VCaP (cell line): Measurements from ENCODE around the gene AUTS2.
A peak's percentile ranks its signal among the peaks of the same experiment; 100 is the strongest.

Experiments
- H3K27ac ChIP-seq: fragments of 450-650 bp; 2 replicates; pipeline ENCODE4 v1.5.1; 2017
- TF ChIP-seq, protein P1 (sequence below): fragments of 450-650 bp; conservative IDR thresholded peaks from 2 replicates; pipeline ENCODE4 v1.5.1; 2017; ENCODE audit warnings: mild to moderate bottlenecking, moderate library complexity

The AUTS2 gene

DNA sequence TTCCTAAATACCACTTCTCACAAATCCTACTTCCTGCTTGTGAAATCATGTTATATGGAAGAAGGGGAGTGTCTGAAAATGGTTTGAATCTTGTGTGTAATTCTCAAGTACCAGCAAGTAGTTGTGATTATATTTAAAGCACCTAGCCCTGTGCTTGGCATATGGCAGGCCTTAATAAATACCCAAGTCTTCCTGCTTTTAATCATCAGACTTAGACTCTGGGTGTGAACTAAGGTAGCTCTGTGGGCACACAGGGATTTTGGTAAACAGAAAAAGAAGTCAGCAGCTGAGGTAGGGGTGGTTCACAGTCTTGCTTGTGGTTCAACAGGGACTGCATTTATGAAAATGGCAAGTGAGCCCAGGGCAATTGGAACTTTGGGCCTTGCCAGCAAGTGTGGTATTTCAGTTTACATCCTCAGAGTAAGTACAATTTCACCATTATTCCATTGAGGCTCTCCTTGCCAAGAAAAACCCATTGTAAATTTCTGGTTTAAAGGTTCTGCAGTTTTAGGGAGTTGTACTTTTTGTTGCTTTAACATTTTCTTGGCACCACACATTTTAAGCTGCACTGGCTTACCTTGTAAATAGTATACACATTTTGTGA, 215.5 kb downstream of the AUTS2 start:
- TF ChIP-seq, protein P1, sequence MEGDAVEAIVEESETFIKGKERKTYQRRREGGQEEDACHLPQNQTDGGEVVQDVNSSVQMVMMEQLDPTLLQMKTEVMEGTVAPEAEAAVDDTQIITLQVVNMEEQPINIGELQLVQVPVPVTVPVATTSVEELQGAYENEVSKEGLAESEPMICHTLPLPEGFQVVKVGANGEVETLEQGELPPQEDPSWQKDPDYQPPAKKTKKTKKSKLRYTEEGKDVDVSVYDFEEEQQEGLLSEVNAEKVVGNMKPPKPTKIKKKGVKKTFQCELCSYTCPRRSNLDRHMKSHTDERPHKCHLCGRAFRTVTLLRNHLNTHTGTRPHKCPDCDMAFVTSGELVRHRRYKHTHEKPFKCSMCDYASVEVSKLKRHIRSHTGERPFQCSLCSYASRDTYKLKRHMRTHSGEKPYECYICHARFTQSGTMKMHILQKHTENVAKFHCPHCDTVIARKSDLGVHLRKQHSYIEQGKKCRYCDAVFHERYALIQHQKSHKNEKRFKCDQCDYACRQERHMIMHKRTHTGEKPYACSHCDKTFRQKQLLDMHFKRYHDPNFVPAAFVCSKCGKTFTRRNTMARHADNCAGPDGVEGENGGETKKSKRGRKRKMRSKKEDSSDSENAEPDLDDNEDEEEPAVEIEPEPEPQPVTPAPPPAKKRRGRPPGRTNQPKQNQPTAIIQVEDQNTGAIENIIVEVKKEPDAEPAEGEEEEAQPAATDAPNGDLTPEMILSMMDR = no peak
- no peak overlapping the region for H3K27ac ChIP-seq

GRCh38 chr7:69814421-69814962, 216.2 kb downstream of the AUTS2 start:
- TF ChIP-seq, protein P1 = no peak
- no peak overlapping the region for H3K27ac ChIP-seq

- TF ChIP-seq, protein P1 = no peak
- H3K27ac ChIP-seq = peak overlapping the region; percentile 40; the same call in 1 of the 2 replicates
Observed at GRCh38 chr7:69816501-69816900, 218.2 kb downstream of the AUTS2 start.

GRCh38 chr7:69817121-69817520, 218.8 kb downstream of the AUTS2 start:
- no peak overlapping the region for H3K27ac ChIP-seq
- TF ChIP-seq, protein P1 = no peak

DNA sequence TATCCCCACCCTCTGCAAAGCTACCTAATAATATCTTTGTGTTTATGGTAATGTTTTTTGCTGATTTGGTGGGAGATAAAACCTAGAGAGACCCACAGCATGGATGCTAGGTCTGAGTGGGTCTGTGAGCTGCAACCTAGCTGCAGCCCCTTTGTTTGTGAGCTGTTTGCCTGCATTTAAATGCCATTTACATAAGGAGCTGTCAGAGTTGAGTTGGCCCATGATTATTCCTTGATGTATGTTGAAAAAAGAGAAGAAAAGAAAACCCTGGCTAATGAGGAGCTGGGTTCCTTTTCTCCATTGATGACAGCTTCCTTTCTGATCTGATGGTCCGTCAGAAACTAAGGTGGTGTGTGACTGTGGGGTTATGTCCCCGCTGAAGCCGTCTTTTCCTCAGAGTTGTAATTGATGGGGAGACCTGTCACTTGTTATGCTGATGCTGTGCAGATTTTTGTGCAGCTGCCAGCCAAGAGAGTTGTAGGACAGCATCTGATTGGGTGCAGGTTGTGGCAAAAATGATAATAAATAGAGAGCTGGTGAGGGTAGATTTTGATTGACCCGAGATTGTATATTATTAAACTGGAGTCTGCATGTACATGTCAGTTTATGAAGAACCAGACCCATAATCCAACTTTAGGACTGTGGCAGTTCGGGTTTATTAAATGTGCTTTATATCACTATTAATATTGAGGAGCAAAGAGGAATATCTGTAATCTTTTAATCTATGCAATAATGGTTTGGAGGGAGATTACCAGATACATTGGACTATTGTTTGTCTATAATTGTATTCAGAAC, 219.8 kb downstream of the AUTS2 start:
- no peak overlapping the region for H3K27ac ChIP-seq

DNA sequence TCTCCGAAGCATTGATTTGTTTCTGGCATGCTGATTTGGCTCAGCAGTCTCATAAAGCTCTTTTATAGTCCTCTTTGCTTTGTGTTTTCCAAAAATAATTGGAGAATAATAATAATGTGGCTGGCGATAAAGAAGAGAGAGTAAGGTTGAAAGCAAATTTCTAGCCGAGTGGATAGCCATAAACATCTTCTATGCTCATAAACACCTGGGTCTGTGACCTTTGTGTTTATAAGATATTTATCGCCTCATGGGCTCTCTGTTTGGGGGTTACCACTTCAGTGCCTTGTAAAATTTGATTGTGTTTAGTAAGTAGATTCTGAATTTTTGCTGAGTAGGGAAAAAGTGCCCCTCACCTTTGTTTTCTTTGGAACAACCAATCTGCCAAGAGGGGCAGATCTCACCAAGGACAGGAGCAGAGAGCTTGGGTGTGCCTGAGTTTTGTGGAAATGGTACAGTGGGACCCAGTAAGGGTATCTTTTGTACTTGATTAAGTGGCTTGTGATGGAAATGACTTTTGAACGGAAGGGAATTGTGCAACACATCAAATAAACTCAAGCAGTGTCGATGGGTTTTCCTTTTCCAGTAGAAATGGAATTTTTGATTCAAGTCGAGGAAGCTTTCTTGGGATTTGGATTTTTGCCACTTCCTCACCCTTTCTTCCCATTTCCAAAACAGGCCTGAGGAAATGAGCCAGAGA, 220.5 kb downstream of the AUTS2 start:
- H3K27ac ChIP-seq = no peak overlapping the region
- TF ChIP-seq, protein P1 = no peak

More for the DNA sequence above, 219.8 kb downstream of the AUTS2 start:
- TF ChIP-seq, protein P1 = no peak

GRCh38 chr7:69819333-69819705, 221.0 kb downstream of the AUTS2 start:
- TF ChIP-seq, protein P1 = no peak
- H3K27ac ChIP-seq = no peak overlapping the region
